ENCODE data around the gene RSRP1.

DNA sequence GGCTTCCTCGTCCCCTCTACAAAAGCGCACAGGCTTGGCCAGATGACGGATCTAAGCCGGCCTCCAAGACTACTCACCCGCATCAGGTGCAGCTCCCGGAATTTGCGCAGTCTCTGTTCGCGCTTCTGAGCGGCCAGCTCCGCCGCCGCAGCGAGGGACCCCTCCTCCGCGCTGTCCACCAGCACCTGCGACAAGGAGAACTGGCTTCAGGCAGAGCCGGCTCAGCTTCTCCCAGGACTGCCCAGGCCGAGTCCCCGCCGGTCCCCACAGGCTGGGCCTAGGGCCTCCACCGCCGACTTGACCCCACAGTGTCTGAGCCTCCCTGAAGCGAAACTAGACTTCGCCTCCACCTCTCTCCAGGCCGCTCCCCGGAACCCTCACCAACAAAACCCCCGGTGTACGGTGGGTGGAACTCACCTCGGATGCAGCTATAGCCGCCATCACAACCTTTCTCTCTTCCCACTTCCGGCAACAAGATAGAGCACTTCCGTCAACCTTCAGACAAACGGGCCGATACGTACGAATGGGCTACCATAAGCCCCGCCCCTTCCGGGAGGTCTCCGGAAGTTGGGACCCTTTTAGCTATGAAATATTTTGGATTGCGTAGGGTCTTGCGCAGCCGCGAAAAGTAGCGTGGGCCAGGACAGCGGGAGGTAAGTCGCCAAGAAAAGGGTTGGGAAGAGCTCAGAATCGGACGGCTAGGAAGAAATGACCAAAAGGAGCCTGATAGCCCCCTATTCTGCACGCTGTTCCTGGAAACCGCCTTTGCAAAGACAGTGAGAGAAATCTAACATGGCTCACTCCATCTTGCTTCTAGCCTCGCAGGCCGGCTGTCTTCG lies 15.0 kb downstream of the RSRP1 start, which contains the start of gene SYF2:
- TF ChIP-seq, protein P1, sequence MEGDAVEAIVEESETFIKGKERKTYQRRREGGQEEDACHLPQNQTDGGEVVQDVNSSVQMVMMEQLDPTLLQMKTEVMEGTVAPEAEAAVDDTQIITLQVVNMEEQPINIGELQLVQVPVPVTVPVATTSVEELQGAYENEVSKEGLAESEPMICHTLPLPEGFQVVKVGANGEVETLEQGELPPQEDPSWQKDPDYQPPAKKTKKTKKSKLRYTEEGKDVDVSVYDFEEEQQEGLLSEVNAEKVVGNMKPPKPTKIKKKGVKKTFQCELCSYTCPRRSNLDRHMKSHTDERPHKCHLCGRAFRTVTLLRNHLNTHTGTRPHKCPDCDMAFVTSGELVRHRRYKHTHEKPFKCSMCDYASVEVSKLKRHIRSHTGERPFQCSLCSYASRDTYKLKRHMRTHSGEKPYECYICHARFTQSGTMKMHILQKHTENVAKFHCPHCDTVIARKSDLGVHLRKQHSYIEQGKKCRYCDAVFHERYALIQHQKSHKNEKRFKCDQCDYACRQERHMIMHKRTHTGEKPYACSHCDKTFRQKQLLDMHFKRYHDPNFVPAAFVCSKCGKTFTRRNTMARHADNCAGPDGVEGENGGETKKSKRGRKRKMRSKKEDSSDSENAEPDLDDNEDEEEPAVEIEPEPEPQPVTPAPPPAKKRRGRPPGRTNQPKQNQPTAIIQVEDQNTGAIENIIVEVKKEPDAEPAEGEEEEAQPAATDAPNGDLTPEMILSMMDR (IDR thresholded peaks at IDR 0.05): no peak
- peak in 1 of 2 donors; percentile 42 for TF ChIP-seq POLR2A (IDR thresholded peaks at IDR 0.05)

Data from lower leg skin (tissue), 3 donors.